Caki2 (cell line): ENCODE results near the gene DPP7. TPM values are rescaled to one million over a fixed set of nuclear protein-coding genes. Genes with fewer than 3 reads are reported as not detected.
"Not testable (repeated sequence)": the region's sequence is repeated elsewhere in the genome, so short reads cannot be mapped to it uniquely, and the experiment has no call there.

Source experiments
- DNase-seq: peaks from one replicate; pipeline ENCODE4 v3.0.0-alpha.2; 2015; ENCODE audit warnings: low read depth
- in situ Hi-C: cut with HindIII; loops from 2 replicates; pipeline ENCODE4 v1.10.0; 2016; ENCODE audit warnings: low sequenced_read_pairs, low pct_unique_long_range_greater_than_20kb, mixed read lengths
- total RNA-seq: library from RNA; depleted of rRNA; stranded (reverse); fragments of >200 nt; shearing (Covaris generic); gene quantifications from 2 replicates; pipeline ENCODE4 v1.2.3, GENCODE V29; 2014; ENCODE audit warnings: low replicate concordance; rRNA removed

The DPP7 gene
- total RNA-seq, 1 experiment from 2014 or later: 118 TPM

DNA sequence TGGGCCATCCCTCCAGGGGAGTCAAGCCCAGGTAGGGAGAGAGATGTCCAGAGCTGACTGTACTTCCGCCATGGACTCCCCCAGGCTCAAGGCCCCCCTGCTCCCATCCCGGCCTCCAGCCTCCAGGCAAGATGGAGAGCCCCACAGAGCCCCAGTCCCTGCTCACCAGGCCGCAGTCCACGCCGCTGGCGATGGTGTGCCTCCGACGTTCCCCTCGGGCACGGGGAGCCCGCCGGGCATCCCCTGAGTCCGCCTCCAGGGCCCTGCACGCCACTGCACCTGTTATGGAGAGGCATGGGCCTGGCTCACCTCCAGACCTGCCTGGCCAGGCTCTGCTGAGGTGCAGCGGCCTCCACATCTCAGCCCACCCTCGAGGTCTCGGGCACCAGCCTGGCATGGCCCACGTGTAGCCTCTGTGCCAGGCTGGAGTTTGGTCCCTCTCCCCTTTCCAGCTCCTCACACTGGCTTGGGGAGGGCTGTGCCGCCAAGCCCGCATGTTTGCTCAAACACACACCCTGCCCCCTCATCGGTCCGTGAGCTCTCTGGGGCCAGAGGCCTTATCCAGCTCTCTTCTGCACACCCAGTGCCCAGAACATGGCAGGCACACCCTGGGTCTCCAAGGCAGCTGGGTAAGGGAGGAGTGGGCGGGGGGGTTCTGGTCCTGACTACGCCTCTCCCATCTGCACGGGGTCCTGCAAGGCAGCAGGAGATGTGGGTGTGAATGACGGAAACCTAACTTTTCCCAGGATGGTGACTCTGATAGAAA lies 48.3 kb downstream of the DPP7 start:
- in situ Hi-C loops: no loop called here
- DNase-seq: no peak

DNA sequence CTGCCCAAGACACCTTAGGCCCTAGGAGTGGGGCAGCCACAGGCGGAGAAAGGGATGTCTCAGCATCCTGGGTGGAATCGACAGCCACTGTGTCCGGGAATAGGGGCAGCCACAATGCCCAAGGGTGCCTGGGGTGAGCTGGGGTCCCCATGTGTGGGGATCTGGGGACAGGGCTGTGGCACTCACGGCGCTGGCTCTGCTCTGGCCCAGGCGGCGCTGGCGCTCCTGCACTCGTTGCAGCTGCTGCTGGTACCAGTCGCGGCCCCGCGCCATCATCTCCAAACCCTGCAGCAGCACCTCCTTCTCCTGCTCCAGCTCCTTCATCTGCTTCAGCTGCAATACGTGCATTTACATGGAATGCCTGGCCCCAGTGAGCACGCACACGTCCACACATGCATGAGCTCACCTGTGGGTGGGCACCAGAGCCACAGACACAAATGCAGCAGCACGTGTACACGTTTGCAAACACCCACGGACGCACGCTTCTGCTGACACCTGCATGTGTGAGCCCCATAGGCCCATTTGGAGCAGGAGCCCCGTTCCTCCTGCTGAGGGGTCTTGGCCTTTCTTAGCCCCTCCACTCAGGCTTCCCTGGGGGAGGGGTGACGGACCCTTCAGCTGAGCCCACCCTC lies 49.1 kb downstream of the DPP7 start:
- in situ Hi-C loops: no loop called here
- DNase-seq: no peak

DNA sequence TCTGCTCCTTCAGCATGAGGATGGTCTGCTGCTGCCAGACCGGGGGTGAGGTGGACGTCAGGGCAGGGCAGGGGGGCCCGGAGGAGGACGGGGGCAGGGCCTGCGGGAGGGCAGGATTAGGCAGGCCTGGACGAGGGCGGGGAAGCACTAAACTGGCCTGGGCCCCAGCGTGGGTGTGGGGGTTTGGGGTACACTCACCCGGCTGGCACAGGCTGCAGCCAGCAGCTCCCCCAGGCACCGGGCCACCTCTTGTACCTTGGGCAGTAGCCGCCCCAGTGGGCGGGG lies 49.7 kb downstream of the DPP7 start:
- in situ Hi-C loops: no loop called here

DNA sequence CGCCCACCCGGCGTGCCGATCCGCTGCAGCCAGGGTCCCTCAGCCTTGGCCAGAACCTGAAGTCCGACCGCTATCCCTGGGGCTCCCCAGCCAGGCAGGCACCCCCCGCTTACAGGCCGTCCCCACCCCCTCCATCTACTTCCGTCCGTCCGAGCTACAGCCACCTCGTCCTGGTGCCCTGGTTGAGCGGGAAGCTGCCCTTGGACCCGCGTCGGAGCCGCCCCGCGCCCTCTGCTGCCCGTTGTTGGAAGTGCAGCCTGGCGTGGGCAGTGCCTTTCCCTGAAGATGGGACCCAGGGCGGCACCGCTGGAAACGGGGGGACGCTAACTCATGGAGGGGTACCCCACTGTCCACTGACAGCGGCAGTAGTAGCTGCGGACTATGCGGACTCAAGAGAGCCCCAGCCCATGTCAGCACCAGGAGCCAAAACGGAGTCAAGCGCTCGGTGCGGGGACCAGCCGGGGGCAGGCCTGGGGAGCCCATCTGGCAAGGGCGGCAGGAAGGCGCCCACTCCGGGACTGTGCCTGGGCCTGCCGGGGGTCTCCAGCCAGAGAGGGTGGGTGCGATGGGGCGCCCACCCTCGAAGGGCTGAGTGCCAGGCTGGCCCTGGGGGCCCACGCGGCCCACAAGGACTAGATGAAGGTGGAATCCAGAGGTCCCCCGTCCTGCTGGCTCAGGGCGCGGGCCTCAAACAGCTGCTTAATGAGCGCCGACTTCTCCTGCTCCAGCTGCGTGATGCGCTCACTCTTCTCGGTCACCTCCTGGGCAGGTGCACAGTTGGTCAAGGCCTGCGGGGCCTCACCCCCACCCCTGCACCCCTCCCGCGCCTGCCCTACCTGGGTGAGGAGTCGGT lies 50.3 kb downstream of the DPP7 start:
- DNase-seq: peak; percentile 38
- in situ Hi-C loops: no loop called here

More for the DNA sequence above, 49.7 kb downstream of the DPP7 start:
- no peak for DNase-seq

DNA sequence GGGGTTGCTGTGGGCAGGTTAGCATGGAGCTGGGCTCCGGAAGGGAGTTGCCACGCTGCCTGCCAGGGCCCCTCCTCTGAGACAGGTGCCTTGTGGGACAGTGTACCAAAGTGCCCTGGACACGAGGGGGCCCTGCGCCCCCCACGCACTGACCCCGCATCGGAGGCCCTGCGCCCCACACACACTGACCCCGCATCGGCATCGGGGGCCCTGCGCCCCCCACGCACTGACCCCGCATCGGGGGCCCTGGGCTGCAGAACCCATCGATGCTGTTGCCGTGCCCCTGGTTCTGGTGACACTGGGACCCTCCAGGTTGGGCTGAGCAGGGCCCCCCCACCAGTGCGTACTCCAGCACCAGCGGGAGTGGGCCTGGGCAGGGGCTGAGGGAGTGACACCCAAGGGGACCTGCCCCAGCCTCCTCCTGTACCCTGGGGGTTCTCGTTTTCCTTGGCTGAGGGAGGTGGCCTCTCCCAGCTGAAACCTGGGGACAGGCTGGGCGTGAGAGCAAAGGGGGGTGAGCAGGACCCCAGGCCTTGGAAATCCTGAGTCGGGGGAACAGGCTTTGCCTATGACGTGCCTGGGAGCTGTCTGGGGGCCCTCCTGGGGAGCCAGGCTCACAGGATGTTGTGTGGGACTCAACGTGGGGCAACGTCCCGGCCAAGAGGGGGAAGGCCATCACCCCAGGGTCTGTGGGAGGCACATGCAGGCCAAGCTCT lies 51.1 kb downstream of the DPP7 start:
- in situ Hi-C loops: no loop called here
- DNase-seq: no peak

DNA sequence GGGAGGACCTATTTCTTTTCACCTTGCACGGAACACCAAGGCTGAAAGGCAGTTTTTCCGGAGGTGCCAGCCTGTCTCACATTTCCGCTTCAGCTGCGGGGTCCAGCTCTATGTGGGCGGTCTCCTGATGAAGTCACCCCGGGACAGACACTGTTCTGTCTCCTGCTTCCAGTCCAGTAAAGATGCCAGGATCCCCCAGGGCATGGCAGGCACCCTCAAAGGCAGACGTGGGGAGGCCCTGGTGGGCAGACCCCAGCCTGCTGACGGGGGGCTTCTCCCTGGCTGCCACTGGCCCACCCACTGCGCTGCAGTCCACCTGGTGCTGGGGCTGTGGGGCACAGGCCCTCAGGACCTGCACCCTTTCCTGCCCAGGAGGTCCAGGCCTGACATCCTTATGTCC lies 51.7 kb downstream of the DPP7 start:
- in situ Hi-C loops, DNase-seq: not testable (repeated sequence)

DNA sequence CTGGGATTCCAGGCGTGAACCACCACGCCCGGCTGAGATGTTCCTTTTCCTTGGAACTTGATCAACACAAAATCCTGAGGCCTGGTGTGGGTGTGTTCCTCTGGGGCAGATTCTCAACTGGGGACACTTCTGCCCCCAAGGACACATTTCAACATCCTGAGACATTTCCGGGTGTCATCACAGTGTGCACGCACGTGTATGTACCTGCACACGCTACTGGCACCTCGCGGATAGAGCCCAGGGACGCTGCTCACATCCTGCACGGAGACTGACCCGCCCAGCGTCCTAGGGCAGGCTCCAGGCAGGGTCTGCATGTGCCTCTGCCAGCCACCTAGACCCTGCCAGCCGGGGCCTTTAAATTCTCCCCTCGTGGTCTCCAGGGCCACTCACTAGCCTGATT lies 52.1 kb downstream of the DPP7 start:
- no peak for DNase-seq
- in situ Hi-C loops: no loop called here

Other genes with a start within 250 kb of the DPP7 start
- 460 and 494 TPM in 2 replicates for gene EDF1, start 248.4 kb downstream of the DPP7 start, total RNA-seq
- gene TRAF2, start 228.2 kb downstream of the DPP7 start, total RNA-seq: 61.9 and 67.0 TPM in 2 replicates
- 139 and 152 TPM in 2 replicates for gene FBXW5, start 170.0 kb downstream of the DPP7 start, total RNA-seq
- gene C8G, start 169.5 kb downstream of the DPP7 start, total RNA-seq: not detected in 2 replicates
- gene LCN12, start 162.5 kb downstream of the DPP7 start, total RNA-seq: not detected in 2 replicates
- gene PTGDS, start 137.2 kb downstream of the DPP7 start, total RNA-seq: not detected in 2 replicates
- not detected in 2 replicates for gene LCNL1, start 131.7 kb downstream of the DPP7 start, total RNA-seq
- gene PAXX, start 122.3 kb downstream of the DPP7 start, total RNA-seq: 129 and 137 TPM in 2 replicates
- not detected in 2 replicates for gene CLIC3, start 118.2 kb downstream of the DPP7 start, total RNA-seq
- 19.0 and 23.5 TPM in 2 replicates for gene ABCA2, start 86.5 kb downstream of the DPP7 start, total RNA-seq
- gene FUT7, start 82.6 kb downstream of the DPP7 start, total RNA-seq: not detected in 2 replicates
- 31.8 and 45.1 TPM in 2 replicates for gene NPDC1, start 68.6 kb downstream of the DPP7 start, total RNA-seq
- not detected in 2 replicates for gene ENTPD2, start 60.7 kb downstream of the DPP7 start, total RNA-seq
- 51.2 and 55.0 TPM in 2 replicates for gene SAPCD2, start 44.2 kb downstream of the DPP7 start, total RNA-seq
- 2.1 and 2.3 TPM in 2 replicates for gene UAP1L1, start 37.2 kb downstream of the DPP7 start, total RNA-seq
- gene MAN1B1, start 27.7 kb downstream of the DPP7 start, total RNA-seq: 52.2 and 79.4 TPM in 2 replicates
- not detected in 2 replicates for gene GRIN1, start 24.4 kb upstream of the DPP7 start, total RNA-seq
- 1.8 and 3.0 TPM in 2 replicates for gene LRRC26, start 55.3 kb upstream of the DPP7 start, total RNA-seq
- gene TMEM210, start 57.3 kb upstream of the DPP7 start, total RNA-seq: not detected in 2 replicates
- gene ANAPC2, start 73.8 kb upstream of the DPP7 start, total RNA-seq: 38.2 and 94.6 TPM in 2 replicates
- gene SSNA1, start 73.9 kb upstream of the DPP7 start, total RNA-seq: 163 and 166 TPM in 2 replicates
- gene TPRN, start 86.0 kb upstream of the DPP7 start, total RNA-seq: 13.9 and 15.2 TPM in 2 replicates
- gene TMEM203, start 90.9 kb upstream of the DPP7 start, total RNA-seq: 57.6 and 83.9 TPM in 2 replicates
- gene NDOR1, start 91.0 kb upstream of the DPP7 start, total RNA-seq: 8.1 and 8.3 TPM in 2 replicates
- gene RNF208, start 107.5 kb upstream of the DPP7 start, total RNA-seq: not detected in 2 replicates
- gene CYSRT1, start 110.4 kb upstream of the DPP7 start, total RNA-seq: 0.61 and 12.7 TPM in 2 replicates
- gene RNF224, start 112.8 kb upstream of the DPP7 start, total RNA-seq: not detected in 2 replicates
- not detected in 2 replicates for gene SLC34A3, start 116.2 kb upstream of the DPP7 start, total RNA-seq
- gene TUBB4B, start 126.6 kb upstream of the DPP7 start, total RNA-seq: 909 and 1,000 TPM in 2 replicates
- gene STPG3, start 136.6 kb upstream of the DPP7 start, total RNA-seq: not detected in 2 replicates
- 84.1 and 92.6 TPM in 2 replicates for gene NELFB, start 140.6 kb upstream of the DPP7 start, total RNA-seq
- 35.1 and 51.9 TPM in 2 replicates for gene TOR4A, start 163.0 kb upstream of the DPP7 start, total RNA-seq
- gene NRARP, start 187.5 kb upstream of the DPP7 start, total RNA-seq: 0.17 and 2.0 TPM in 2 replicates